ENCODE results near the gene IMMP2L.

The IMMP2L gene

GRCh38 chr7:110784749-110785148 lies 777.5 kb downstream of the IMMP2L start:
- no peaks in the 10 kb centered on the region for H4K20me1 ChIP-seq (ENCODE audit: low read depth, low read length)
- H3F3A ChIP-seq (ENCODE audit: insufficient read depth), result no peaks in the 10 kb centered on the region
- no peak overlapping the region for H3K4me3 ChIP-seq (ENCODE audit: insufficient read depth, low read length, poor library complexity, severe bottlenecking)
- H3K79me2 ChIP-seq (ENCODE audit: insufficient read depth, low read length), result no peaks in the 10 kb centered on the region
- H3K4me2 ChIP-seq (ENCODE audit: low read depth, low read length, poor library complexity, severe bottlenecking), result no peak overlapping the region
- no peak overlapping the region for H3K9ac ChIP-seq (ENCODE audit: low read length)
- no peaks in the 10 kb centered on the region; the same call in 1 of the 2 replicates for H3K36me3 ChIP-seq (ENCODE audit: low read length)
- H3K9me3 ChIP-seq (ENCODE audit: insufficient read depth, low read length), result no peaks in the 10 kb centered on the region
- TF ChIP-seq, protein P1, sequence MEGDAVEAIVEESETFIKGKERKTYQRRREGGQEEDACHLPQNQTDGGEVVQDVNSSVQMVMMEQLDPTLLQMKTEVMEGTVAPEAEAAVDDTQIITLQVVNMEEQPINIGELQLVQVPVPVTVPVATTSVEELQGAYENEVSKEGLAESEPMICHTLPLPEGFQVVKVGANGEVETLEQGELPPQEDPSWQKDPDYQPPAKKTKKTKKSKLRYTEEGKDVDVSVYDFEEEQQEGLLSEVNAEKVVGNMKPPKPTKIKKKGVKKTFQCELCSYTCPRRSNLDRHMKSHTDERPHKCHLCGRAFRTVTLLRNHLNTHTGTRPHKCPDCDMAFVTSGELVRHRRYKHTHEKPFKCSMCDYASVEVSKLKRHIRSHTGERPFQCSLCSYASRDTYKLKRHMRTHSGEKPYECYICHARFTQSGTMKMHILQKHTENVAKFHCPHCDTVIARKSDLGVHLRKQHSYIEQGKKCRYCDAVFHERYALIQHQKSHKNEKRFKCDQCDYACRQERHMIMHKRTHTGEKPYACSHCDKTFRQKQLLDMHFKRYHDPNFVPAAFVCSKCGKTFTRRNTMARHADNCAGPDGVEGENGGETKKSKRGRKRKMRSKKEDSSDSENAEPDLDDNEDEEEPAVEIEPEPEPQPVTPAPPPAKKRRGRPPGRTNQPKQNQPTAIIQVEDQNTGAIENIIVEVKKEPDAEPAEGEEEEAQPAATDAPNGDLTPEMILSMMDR (IDR thresholded peaks at IDR 0.05; ENCODE audit: insufficient read depth, low read length, poor library complexity, severe bottlenecking), result no peak
- no peak for TF ChIP-seq EZH2phosphoT487 (conservative IDR thresholded peaks at IDR 0.05; ENCODE audit: low read length)
- no peak overlapping the region for H2AFZ ChIP-seq (ENCODE audit: low read depth, low read length, severe bottlenecking)
- no peak overlapping the region for H3K27ac ChIP-seq (ENCODE audit: low read depth, low read length)
- no peaks in the 10 kb centered on the region for H3K9me2 ChIP-seq (replicated peaks; ENCODE audit: insufficient read depth, low read length)
- no peaks in the 10 kb centered on the region for H3K27me3 ChIP-seq (ENCODE audit: low read length)

- H3K27ac ChIP-seq (ENCODE audit: low read depth, low read length), result no peak overlapping the region
- TF ChIP-seq, protein P1 (IDR thresholded peaks at IDR 0.05; ENCODE audit: insufficient read depth, low read length, poor library complexity, severe bottlenecking), result no peak
- TF ChIP-seq EZH2phosphoT487 (conservative IDR thresholded peaks at IDR 0.05; ENCODE audit: low read length), result no peak
- H3K27me3 ChIP-seq (ENCODE audit: low read length), result no peaks in the 10 kb centered on the region
- no peak overlapping the region for H2AFZ ChIP-seq (ENCODE audit: low read depth, low read length, severe bottlenecking)
- no peaks in the 10 kb centered on the region for H3F3A ChIP-seq (ENCODE audit: insufficient read depth)
- no peak overlapping the region for H3K9ac ChIP-seq (ENCODE audit: low read length)
- H4K20me1 ChIP-seq (ENCODE audit: low read depth, low read length), result no peaks in the 10 kb centered on the region
- H3K4me2 ChIP-seq (ENCODE audit: low read depth, low read length, poor library complexity, severe bottlenecking), result no peak overlapping the region
- no peaks in the 10 kb centered on the region for H3K9me3 ChIP-seq (ENCODE audit: insufficient read depth, low read length)
- H3K9me2 ChIP-seq (replicated peaks; ENCODE audit: insufficient read depth, low read length), result no peaks in the 10 kb centered on the region
- no peaks in the 10 kb centered on the region for H3K79me2 ChIP-seq (ENCODE audit: insufficient read depth, low read length)
- H3K36me3 ChIP-seq (ENCODE audit: low read length), result no peaks in the 10 kb centered on the region; the same call in 1 of the 2 replicates
- H3K4me3 ChIP-seq (ENCODE audit: insufficient read depth, low read length, poor library complexity, severe bottlenecking), result no peak overlapping the region
Observed at GRCh38 chr7:110780712-110781111, 781.6 kb downstream of the IMMP2L start.

DNA sequence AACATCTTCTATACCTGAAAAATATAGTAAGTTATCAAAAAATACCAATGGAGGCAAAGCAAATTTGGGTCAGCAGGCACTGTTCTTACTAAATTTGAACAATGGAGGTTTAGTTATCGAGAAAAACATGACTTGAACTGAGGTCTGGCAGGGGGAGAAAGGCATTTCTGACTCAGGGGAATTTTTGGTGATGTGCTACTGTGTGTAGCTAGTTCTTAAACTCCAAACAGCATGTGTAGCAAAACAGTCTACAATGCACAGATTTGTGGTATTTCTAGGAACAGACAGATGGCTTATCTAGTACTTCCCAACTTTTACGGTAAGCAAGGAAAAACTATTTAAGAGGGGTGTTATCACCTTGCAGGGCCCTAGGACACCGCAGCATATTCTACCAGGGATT lies 783.0 kb downstream of the IMMP2L start:
- Histone ChIP-seq H3K79me2 (ENCODE audit: insufficient read depth, low read length) (no peaks in the 10 kb centered on the region), H3K27me3 (ENCODE audit: low read length) (no peaks in the 10 kb centered on the region), H3K4me2 (ENCODE audit: low read depth, low read length, poor library complexity, severe bottlenecking) (no peak overlapping the region), H3K9me2 (replicated peaks; ENCODE audit: insufficient read depth, low read length) (no peaks in the 10 kb centered on the region), H3K36me3 (ENCODE audit: low read length) (no peaks in the 10 kb centered on the region; the same call in 1 of the 2 replicates), H2AFZ (ENCODE audit: low read depth, low read length, severe bottlenecking) (no peak overlapping the region), H4K20me1 (ENCODE audit: low read depth, low read length) (no peaks in the 10 kb centered on the region), H3K9ac (ENCODE audit: low read length) (no peak overlapping the region), H3K4me3 (ENCODE audit: insufficient read depth, low read length, poor library complexity, severe bottlenecking) (no peak overlapping the region), H3K9me3 (ENCODE audit: insufficient read depth, low read length) (no peaks in the 10 kb centered on the region), H3K27ac (ENCODE audit: low read depth, low read length) (no peak overlapping the region), H3F3A (ENCODE audit: insufficient read depth) (no peaks in the 10 kb centered on the region)
- no peak for TF ChIP-seq EZH2phosphoT487 (conservative IDR thresholded peaks at IDR 0.05; ENCODE audit: low read length)

DNA sequence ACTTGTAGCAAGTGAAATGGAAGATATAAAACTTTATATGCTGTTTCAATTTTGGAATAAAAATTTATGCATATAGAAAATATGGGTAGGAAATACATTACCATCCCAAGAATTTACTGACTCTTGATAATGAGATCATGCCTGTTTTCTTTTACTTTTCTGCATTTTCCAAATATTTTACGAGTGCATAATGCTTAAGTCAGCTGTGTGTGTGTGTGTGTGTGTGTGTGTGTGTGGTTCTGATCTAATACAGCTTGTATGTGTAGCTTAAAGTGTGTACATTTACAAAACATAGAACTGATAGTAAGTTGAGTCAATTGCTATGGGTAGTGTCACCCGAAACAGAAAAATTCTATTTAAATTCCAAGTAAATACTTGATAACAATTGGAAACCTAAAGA lies 787.2 kb downstream of the IMMP2L start:
- Histone ChIP-seq H3K36me3 (ENCODE audit: low read length) (no peaks in the 10 kb centered on the region), H3K9me3 (ENCODE audit: insufficient read depth, low read length) (no peaks in the 10 kb centered on the region), H4K20me1 (ENCODE audit: low read depth, low read length) (no peaks in the 10 kb centered on the region), H3K9ac (ENCODE audit: low read length) (no peak overlapping the region), H2AFZ (ENCODE audit: low read depth, low read length, severe bottlenecking) (no peak overlapping the region), H3K4me3 (ENCODE audit: insufficient read depth, low read length, poor library complexity, severe bottlenecking) (no peak overlapping the region), H3K4me2 (ENCODE audit: low read depth, low read length, poor library complexity, severe bottlenecking) (no peak overlapping the region), H3K9me2 (replicated peaks; ENCODE audit: insufficient read depth, low read length) (no peaks in the 10 kb centered on the region), H3K27ac (ENCODE audit: low read depth, low read length) (no peak overlapping the region), H3K27me3 (ENCODE audit: low read length) (no peaks in the 10 kb centered on the region), H3F3A (ENCODE audit: insufficient read depth) (no peaks in the 10 kb centered on the region), H3K79me2 (ENCODE audit: insufficient read depth, low read length) (no peaks in the 10 kb centered on the region)
- no peak for TF ChIP-seq EZH2phosphoT487 (conservative IDR thresholded peaks at IDR 0.05; ENCODE audit: low read length)
- TF ChIP-seq, protein P1 (IDR thresholded peaks at IDR 0.05; ENCODE audit: insufficient read depth, low read length, poor library complexity, severe bottlenecking), result no peak

Data from SU-DHL-6 (cell line).